IMR-90 (cell line): Measurements from ENCODE around the gene NOTCH3. TPM values are rescaled to one million over a fixed set of nuclear protein-coding genes. Genes with fewer than 3 reads are reported as not detected.

Experiments used
- ATAC-seq: fragments of 200-7000 bp; cut with Tn5 transposase; 2 replicates; pipeline ENCODE4 v1.9.1; 2020; ENCODE audit warnings: low read depth, mild to moderate bottlenecking, moderate library complexity
- BruUV-seq: library from RNA; stranded (reverse); fragments of 400-500 nt; replicated peaks from 2 replicates; lab custom pipeline; 2021; lab: Mats Ljungman, UMichigan
- CTCF ChIA-PET: fragments of 300-600 bp; formaldehyde crosslinking; extraction: SDS; loops from one replicate; lab custom pipeline; 2021; ENCODE audit warnings: antibody characterized with exemption; lab: Yijun Ruan, JAX
- POLR2A ChIA-PET: fragments of 300-600 bp; sonication (Branson Sonifier 250); formaldehyde crosslinking; loops from one replicate; lab custom pipeline; 2022; ENCODE audit warnings: antibody characterized with exemption; ENCODE audit not compliant: unreplicated experiment; lab: Charles Lee
- DNase-seq: peaks from one replicate; pipeline ENCODE4 v3.0.0; 2013
- H2AFZ ChIP-seq: replicated peaks from 2 replicates; pipeline ENCODE3; 2013; ENCODE audit warnings: low read length, mild to moderate bottlenecking; ENCODE audit not compliant: poor library complexity
- H2AK5ac ChIP-seq: 2 replicates; pipeline ENCODE4 v1.6.1; 2013; ENCODE audit warnings: low read depth, low read length, inconsistent platforms
- H2AK9ac ChIP-seq: replicated peaks from 2 replicates; pipeline ENCODE3; 2013; ENCODE audit warnings: mild to moderate bottlenecking, low read depth, low read length, moderate library complexity; ENCODE audit not compliant: poor library complexity
- H2BK120ac ChIP-seq: 2 replicates; pipeline ENCODE4 v1.6.1; 2013; ENCODE audit warnings: low read depth, low read length, inconsistent platforms
- H2BK15ac ChIP-seq: 3 replicates; pipeline ENCODE4 v1.6.1; 2013; ENCODE audit warnings: low read depth, low read length, inconsistent platforms
- H2BK20ac ChIP-seq: 2 replicates; pipeline ENCODE4 v1.6.1; 2013; ENCODE audit warnings: low read depth, mild to moderate bottlenecking, inconsistent platforms, low read length, moderate library complexity
- H2BK5ac ChIP-seq: 2 replicates; pipeline ENCODE4 v1.6.1; 2013; ENCODE audit warnings: mild to moderate bottlenecking, low read depth, low read length, inconsistent platforms; ENCODE audit not compliant: poor library complexity, severe bottlenecking
- H3K14ac ChIP-seq: replicated peaks from 2 replicates; pipeline ENCODE4 v1.6.1; 2013; ENCODE audit warnings: low read depth, low read length, inconsistent platforms
- H3K18ac ChIP-seq: 2 replicates; pipeline ENCODE4 v1.6.1; 2013; ENCODE audit warnings: low read depth, low read length, control low read depth
- H3K23ac ChIP-seq: 2 replicates; pipeline ENCODE4 v1.6.1; 2013; ENCODE audit warnings: low read depth, low read length, inconsistent platforms
- H3K27ac ChIP-seq: 2 replicates; pipeline ENCODE4 v1.5.1; 2013; ENCODE audit warnings: mild to moderate bottlenecking, control low read depth, low read length; ENCODE audit not compliant: insufficient read depth
- H3K27me3 ChIP-seq: 2 replicates; pipeline ENCODE4 v1.6.1; 2013; ENCODE audit warnings: low read length; ENCODE audit not compliant: control insufficient read depth, insufficient read depth
- H3K36me3 ChIP-seq: 2 replicates; pipeline ENCODE4 v1.6.1; 2013; ENCODE audit warnings: low read length, mixed read lengths; ENCODE audit not compliant: control insufficient read depth, insufficient read depth
- H3K4ac ChIP-seq: 2 replicates; pipeline ENCODE4 v1.6.1; 2013; ENCODE audit warnings: low read depth, low read length, inconsistent platforms
- H3K4me1 ChIP-seq: 2 replicates; pipeline ENCODE4 v1.6.1; 2013; ENCODE audit warnings: low read length, mixed read lengths; ENCODE audit not compliant: control insufficient read depth, insufficient read depth
- H3K4me2 ChIP-seq: 2 replicates; pipeline ENCODE4 v1.6.1; 2013; ENCODE audit warnings: low read depth, mild to moderate bottlenecking, control low read depth, low read length, moderate library complexity
- H3K4me3 ChIP-seq: 2 replicates; pipeline ENCODE4 v1.5.1; 2013; ENCODE audit warnings: low read depth, mild to moderate bottlenecking, control low read depth, low read length, moderate library complexity; ENCODE audit not compliant: insufficient read depth
- H3K56ac ChIP-seq: 2 replicates; pipeline ENCODE4 v1.6.1; 2013; ENCODE audit warnings: low read length, inconsistent platforms; ENCODE audit not compliant: insufficient read depth; ENCODE audit errors: extremely low read depth
- H3K79me1 ChIP-seq, 2 experiments: 2 replicates each; pipeline ENCODE4 v1.6.1; 2013; ENCODE audit warnings: low read length in 2 of 2, inconsistent platforms in 1 of 2, low read depth in 1 of 2
- H3K9ac ChIP-seq: 2 replicates; pipeline ENCODE4 v1.6.1; 2013; ENCODE audit warnings: low read depth, low read length, control low read depth
- H3K9me1 ChIP-seq: 2 replicates; pipeline ENCODE4 v1.6.1; 2013; ENCODE audit warnings: low read length, inconsistent platforms; ENCODE audit not compliant: insufficient read depth
- H3K9me3 ChIP-seq: 2 replicates; pipeline ENCODE4 v1.6.1; 2013; ENCODE audit warnings: low read length; ENCODE audit not compliant: control insufficient read depth, insufficient read depth
- H4K20me1 ChIP-seq: 2 replicates; pipeline ENCODE4 v1.6.1; 2013; ENCODE audit warnings: low read length, inconsistent platforms; ENCODE audit not compliant: insufficient read depth
- H4K5ac ChIP-seq: 2 replicates; pipeline ENCODE4 v1.6.1; 2013; ENCODE audit warnings: mild to moderate bottlenecking, low read depth, low read length, control low read depth
- H4K8ac ChIP-seq, 2 experiments: 2 replicates each; pipeline ENCODE4 v1.6.1; 2013; ENCODE audit warnings: low read depth in 2 of 2, low read length in 2 of 2, control low read depth in 1 of 2, inconsistent platforms in 1 of 2
- H4K91ac ChIP-seq: 2 replicates; pipeline ENCODE4 v1.6.1; 2013; ENCODE audit warnings: low read depth, low read length, inconsistent platforms; ENCODE audit not compliant: insufficient read depth
- BHLHE40 ChIP-seq: fragments of 150-350 bp; IDR thresholded peaks from 2 replicates; pipeline ENCODE4 v1.6.1; 2016; ENCODE audit warnings: mild to moderate bottlenecking, low read depth, low read length
- ELK1 ChIP-seq: fragments of 150-350 bp; IDR thresholded peaks from 2 replicates; pipeline ENCODE4 v1.6.1; 2016; ENCODE audit warnings: low read depth, mild to moderate bottlenecking, low read length, moderate library complexity, borderline replicate concordance
- MAZ ChIP-seq: IDR thresholded peaks from 2 replicates; pipeline ENCODE4 v1.6.1; 2012; ENCODE audit warnings: low read depth, mild to moderate bottlenecking, low read length, improper control_type of control experiment, moderate library complexity, borderline replicate concordance
- MXI1 ChIP-seq: IDR thresholded peaks from 2 replicates; pipeline ENCODE4 v1.6.1; 2012; ENCODE audit warnings: low read depth, mild to moderate bottlenecking, low read length, moderate library complexity, borderline replicate concordance
- NFE2L2 ChIP-seq: fragments of 150-350 bp; IDR thresholded peaks from 2 replicates; pipeline ENCODE4 v1.6.1; 2016; ENCODE audit warnings: low read depth, mild to moderate bottlenecking, low read length
- RAD21 ChIP-seq: IDR thresholded peaks from 2 replicates; pipeline ENCODE4 v1.6.1; 2012; ENCODE audit warnings: low read length, improper control_type of control experiment
- RFX5 ChIP-seq: IDR thresholded peaks from 2 replicates; pipeline ENCODE4 v1.8.0; 2012; ENCODE audit warnings: low read depth, mild to moderate bottlenecking, low read length, moderate library complexity
- WGBS, 2 experiments: methylation state at CpG; one replicate each; pipeline versions ENCODE4 v1.1.5 to v1.1.7; 2013; ENCODE audit warnings: missing lambda C conversion rate in 2 of 2; ENCODE audit not compliant: insufficient read length in 1 of 2; ENCODE audit errors: extremely low coverage in 2 of 2; 5-methylcytosine and 5-hydroxymethylcytosine counted together
- dilution Hi-C: fragments of 300-500 bp; cut with HindIII; formaldehyde crosslinking; loops from one replicate; pipeline ENCODE4 v1.14.3; 2018; ENCODE audit warnings: low sequenced_read_pairs; ENCODE audit not compliant: unreplicated experiment
- in situ Hi-C: fragments of 300-500 bp; cut with MboI; formaldehyde crosslinking; loops from 3 replicates; pipeline ENCODE4 v1.14.3; 2019; ENCODE audit warnings: low sequenced_read_pairs, inconsistent platforms, mixed read lengths
- intact Hi-C: fragments of 100-400 bp; cut with micrococcal nuclease; formaldehyde crosslinking; loops from 2 replicates; pipeline ENCODE4 v1.10.0; 2022
- polyA plus RNA-seq, 3 experiments: library from polyadenylated mRNA; depleted of rRNA; stranded (reverse); fragments of >200 nt; gene quantifications; 2 replicates each; pipeline ENCODE4 v1.2.3, GENCODE V29; 2012; ENCODE audit warnings: low replicate concordance in 1 of 3
- total RNA-seq: library from RNA; depleted of rRNA; stranded (reverse); fragments of >200 nt; gene quantifications from 2 replicates; pipeline ENCODE4 v1.2.3, GENCODE V29; 2012

Gene NOTCH3
- total and polyA plus RNA-seq, 2 of the 4 experiments (the other 2 are of a cell fraction), result 5.9 to 25.1 TPM

DNA sequence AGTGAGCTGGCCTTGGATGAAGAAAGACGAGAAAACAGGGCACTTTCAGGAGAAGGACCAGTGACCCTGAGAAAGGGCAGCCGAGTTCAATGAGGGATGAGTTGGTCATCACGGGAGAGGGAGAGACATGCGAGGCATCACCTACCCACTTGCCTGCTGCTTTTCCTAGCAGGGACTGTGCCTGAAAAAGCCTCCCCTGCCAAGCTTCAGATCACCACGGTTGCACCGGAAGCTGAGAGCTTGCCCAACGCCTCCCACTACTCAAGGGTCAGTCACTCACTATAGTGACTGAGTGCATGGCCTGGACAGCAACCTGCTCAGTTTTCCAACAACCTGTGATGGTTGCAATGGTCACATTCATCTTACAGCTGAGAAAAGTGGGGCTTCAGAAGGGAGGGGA, 44.0 kb upstream of the NOTCH3 start (continued):
- TF ChIP-seq MAZ, result no peak
- TF ChIP-seq RAD21, result no peak

GRCh38 chr19:15244106-15244803, 43.5 kb upstream of the NOTCH3 start:
- H2AK9ac ChIP-seq, result peak overlapping the region; percentile 35
- peaks cover 71% of the 10 kb centered on the region for H3K36me3 ChIP-seq
- no peak overlapping the region for H2AK5ac ChIP-seq
- no peak overlapping the region for H3K4me3 ChIP-seq
- no peak overlapping the region for H4K91ac ChIP-seq
- in situ Hi-C loops, result no loop called here
- H3K14ac ChIP-seq, result no peak overlapping the region
- H3K18ac ChIP-seq, result no peak overlapping the region
- DNase-seq (no peak), ATAC-seq (no peak)
- H3K9me3 ChIP-seq, result no peaks in the 10 kb centered on the region
- no peak overlapping the region for H4K8ac ChIP-seq
- H3K4me2 ChIP-seq, result no peak overlapping the region
- 93% methylated on average over 6 of the region's 24 CpGs; no CpG with 5 or more reads in 1 of the 2 experiments for WGBS, 2 experiments
- H2AFZ ChIP-seq, result peak overlapping the region; percentile 2
- intact Hi-C loops, result no loop called here
- H3K4ac ChIP-seq, result no peak overlapping the region
- dilution Hi-C loops, result no loop called here
- H3K56ac ChIP-seq, result no peak overlapping the region
- H2BK20ac ChIP-seq, result no peak overlapping the region
- H3K27ac ChIP-seq, result no peak overlapping the region
- BruUV-seq, result no TSS peak
- H3K4me1 ChIP-seq, result peaks cover 20% of the 10 kb centered on the region
- peaks cover 42 to 87% of the 10 kb centered on the region in 2 experiments for H3K79me1 ChIP-seq
- H4K5ac ChIP-seq, result no peak overlapping the region
- no peak for TF ChIP-seq NFE2L2
- no peak for TF ChIP-seq MAZ
- no peak for TF ChIP-seq ELK1
- TF ChIP-seq MXI1, result no peak
- no peak for TF ChIP-seq RFX5
- no peak for TF ChIP-seq BHLHE40
- peaks cover 42% of the 10 kb centered on the region for H4K20me1 ChIP-seq
- no peak overlapping the region for H3K23ac ChIP-seq
- no peaks in the 10 kb centered on the region for H3K27me3 ChIP-seq
- ChIA-PET POLR2A (no interaction called here), CTCF (no interaction called here)
- H3K9ac ChIP-seq, result no peak overlapping the region
- peaks cover 15% of the 10 kb centered on the region for H3K9me1 ChIP-seq
- H2BK5ac ChIP-seq, result no peak overlapping the region
- H2BK15ac ChIP-seq, result no peak overlapping the region
- no peak overlapping the region for H2BK120ac ChIP-seq
